ENCODE results near the gene HPCAL1. TPM values are rescaled to one million over a fixed set of nuclear protein-coding genes. Genes with fewer than 3 reads are reported as not detected.

HPCAL1 gene
- total RNA-seq, 6 experiments from 2014 or later = 23.1 to 68.8 (median 29.1) TPM

- no peak overlapping the region for H3K27ac ChIP-seq
- no peaks in the 10 kb centered on the region for H3K9me3 ChIP-seq
- no peaks in the 10 kb centered on the region for H3K27me3 ChIP-seq
- no peak overlapping the region for H3K4me3 ChIP-seq
- ATAC-seq (peak; percentile 79 to 86 (median 84)), DNase-seq (peak; percentile 75 to 82 (median 77))
- TF ChIP-seq CTCF (IDR thresholded peaks at IDR 0.05) = peak; percentile 96 to 98 (median 96)
- no peak for TF ChIP-seq POLR2A (IDR thresholded peaks at IDR 0.05)
- H3K36me3 ChIP-seq = peaks cover 0 to 7% (median 2%) of the 10 kb centered on the region in 4 donors
- no CpG with 5 or more reads among the region's 28 CpGs for WGBS (ENCODE audit: insufficient coverage, low coverage, low lambda C conversion rate, missing lambda C conversion rate)
- intact Hi-C loops (cut with DNase I) = loop anchor here (5.0 to 10.0 kb wide), 5 partner anchors 230 to 383 kb away; partner anchors contain the start of gene RRM2 (in 2 of the 2)
- H3K4me1 ChIP-seq = peaks cover 0 to 6% (median 0%) of the 10 kb centered on the region in 4 donors
Observed at GRCh38 chr2:10434886-10435819, 132.4 kb downstream of the HPCAL1 start.

GRCh38 chr2:10435820-10436204 is 133.1 kb downstream of the HPCAL1 start:
- ATAC-seq = no peak
- no peak overlapping the region for H3K4me3 ChIP-seq
- peaks cover 0 to 13% (median 8%) of the 10 kb centered on the region in 4 donors for H3K36me3 ChIP-seq
- TF ChIP-seq CTCF (IDR thresholded peaks at IDR 0.05) (no peak), POLR2A (IDR thresholded peaks at IDR 0.05) (no peak)
- DNase-seq = no peak
- no peaks in the 10 kb centered on the region for H3K27me3 ChIP-seq
- H3K27ac ChIP-seq = no peak overlapping the region
- 40% methylated on average over 3 of the region's 14 CpGs for WGBS (ENCODE audit: insufficient coverage, low coverage, low lambda C conversion rate, missing lambda C conversion rate)
- intact Hi-C loops (cut with DNase I) = loop anchor here (5.0 to 10.0 kb wide), 4 partner anchors 229 to 384 kb away; partner anchors contain the start of gene RRM2 (in 2 of the 2)
- H3K4me1 ChIP-seq = peaks cover 0 to 6% (median 0%) of the 10 kb centered on the region in 4 donors
- H3K9me3 ChIP-seq = no peaks in the 10 kb centered on the region

- peaks cover 0 to 6% (median 0%) of the 10 kb centered on the region in 4 donors for H3K4me1 ChIP-seq
- H3K27me3 ChIP-seq = no peaks in the 10 kb centered on the region
- ATAC-seq = no peak
- H3K9me3 ChIP-seq = no peaks in the 10 kb centered on the region
- no peak overlapping the region for H3K4me3 ChIP-seq
- no peak overlapping the region for H3K27ac ChIP-seq
- H3K36me3 ChIP-seq = peaks cover 0 to 22% (median 12%) of the 10 kb centered on the region in 4 donors
- no peak for DNase-seq
- 60% methylated on average over 2 of the region's 13 CpGs for WGBS (ENCODE audit: insufficient coverage, low coverage, low lambda C conversion rate, missing lambda C conversion rate)
- intact Hi-C loops (cut with DNase I) = loop anchor here (5.0 to 10.0 kb wide), 4 partner anchors 228 to 384 kb away; partner anchors contain the start of gene RRM2 (in 2 of the 2)
- TF ChIP-seq CTCF (IDR thresholded peaks at IDR 0.05) = no peak
- TF ChIP-seq POLR2A (IDR thresholded peaks at IDR 0.05) = no peak
Observed at GRCh38 chr2:10436583-10437110, 133.9 kb downstream of the HPCAL1 start.

GRCh38 chr2:10437806-10438205 is 135.1 kb downstream of the HPCAL1 start:
- intact Hi-C loops (cut with DNase I) = loop anchor here (5.0 to 10.0 kb wide), 4 partner anchors 227 to 386 kb away; partner anchors contain the start of gene RRM2 (in 2 of the 2)
- Histone ChIP-seq H3K27ac (no peak overlapping the region), H3K36me3 (peaks cover 0 to 33% (median 16%) of the 10 kb centered on the region in 4 donors), H3K9me3 (no peaks in the 10 kb centered on the region), H3K4me1 (no peaks in the 10 kb centered on the region), H3K4me3 (no peak overlapping the region), H3K27me3 (no peaks in the 10 kb centered on the region)
- WGBS (ENCODE audit: insufficient coverage, low coverage, low lambda C conversion rate, missing lambda C conversion rate) = 46% methylated on average over 7 of the region's 9 CpGs
- ATAC-seq (no peak), DNase-seq (no peak)
- TF ChIP-seq CTCF (IDR thresholded peaks at IDR 0.05) = no peak
- no peak for TF ChIP-seq POLR2A (IDR thresholded peaks at IDR 0.05)

All from right lobe of liver (tissue), 6 donors.